GM19468 (cell line): Measurements from ENCODE around the gene TYW1B.
"Not testable (repeated sequence)": the region's sequence is repeated elsewhere in the genome, so short reads cannot be mapped to it uniquely, and the experiment has no call there.

Experiments
- ATAC-seq: cut with Tn5 transposase; IDR thresholded peaks from one replicate; pipeline ENCODE4 v1.9.1; 2021; ENCODE audit warnings: mild to moderate bottlenecking, moderate library complexity, moderate number of reproducible peaks; ENCODE audit not compliant: unreplicated experiment; ENCODE audit errors: extremely low read depth

The TYW1B gene

DNA sequence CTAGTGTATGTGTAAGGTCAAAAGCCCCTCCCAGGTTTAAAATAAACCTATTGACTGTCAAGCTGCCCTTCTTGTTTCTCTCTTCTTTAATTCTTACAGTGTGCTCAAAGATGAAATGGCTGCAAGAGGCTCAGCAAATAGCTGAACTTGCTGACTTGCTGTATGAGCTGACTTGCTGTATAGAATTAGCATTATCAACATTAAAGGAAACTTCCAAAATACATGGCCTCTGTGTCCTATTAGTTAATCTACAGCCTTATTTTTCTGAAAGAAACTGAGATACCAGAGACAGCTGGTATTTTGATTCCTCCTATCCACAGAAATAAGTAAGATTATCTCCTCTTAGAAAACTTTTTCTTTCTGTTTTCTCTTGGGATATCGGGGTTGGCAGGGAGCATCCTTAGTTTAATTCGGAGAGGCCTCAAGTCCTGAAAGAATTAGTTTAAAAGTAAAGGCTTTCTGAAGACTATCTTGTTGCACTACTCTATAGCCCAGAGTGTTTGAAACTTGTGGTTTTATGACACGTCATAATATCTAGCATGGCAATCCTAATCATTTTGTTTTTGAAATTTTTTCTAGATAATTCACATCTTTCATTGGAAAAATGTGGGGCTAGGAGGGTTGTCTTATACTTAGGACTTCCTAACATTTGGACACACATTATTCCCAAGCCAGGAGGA is 119.5 kb downstream of the TYW1B start:
- not testable (repeated sequence) for ATAC-seq

- no peak for ATAC-seq
These were observed 121.5 kb downstream of the TYW1B start for GRCh38 chr7:72706521-72706920.

GRCh38 chr7:72705693-72706092 is 122.3 kb downstream of the TYW1B start:
- ATAC-seq: not testable (repeated sequence)

GRCh38 chr7:72704894-72705293 is 123.1 kb downstream of the TYW1B start:
- ATAC-seq: no peak

DNA sequence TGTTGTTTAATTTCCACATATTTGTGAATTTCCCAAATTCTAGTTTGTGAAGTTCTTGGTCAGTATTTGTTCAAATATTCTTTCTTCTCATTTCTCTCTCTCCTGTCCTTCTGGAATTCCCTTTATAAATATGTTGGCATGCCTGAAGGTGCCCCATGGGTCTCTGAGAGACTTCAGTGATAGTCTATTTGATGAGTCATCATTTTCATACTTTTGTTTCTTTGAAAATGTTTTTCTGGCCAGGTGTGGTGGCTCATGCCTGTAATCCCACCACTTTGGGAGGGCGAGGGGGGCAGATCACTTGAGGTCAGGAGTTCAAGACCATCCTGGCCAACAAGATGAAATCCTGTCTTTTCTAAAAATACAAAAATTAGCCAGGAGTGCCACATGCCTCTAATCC is 127.5 kb downstream of the TYW1B start:
- ATAC-seq: not testable (repeated sequence)

- not testable (repeated sequence) for ATAC-seq
These were observed 130.9 kb downstream of the TYW1B start for GRCh38 chr7:72697066-72697465.

GRCh38 chr7:72696643-72697042 is 131.4 kb downstream of the TYW1B start:
- ATAC-seq: not testable (repeated sequence)

DNA sequence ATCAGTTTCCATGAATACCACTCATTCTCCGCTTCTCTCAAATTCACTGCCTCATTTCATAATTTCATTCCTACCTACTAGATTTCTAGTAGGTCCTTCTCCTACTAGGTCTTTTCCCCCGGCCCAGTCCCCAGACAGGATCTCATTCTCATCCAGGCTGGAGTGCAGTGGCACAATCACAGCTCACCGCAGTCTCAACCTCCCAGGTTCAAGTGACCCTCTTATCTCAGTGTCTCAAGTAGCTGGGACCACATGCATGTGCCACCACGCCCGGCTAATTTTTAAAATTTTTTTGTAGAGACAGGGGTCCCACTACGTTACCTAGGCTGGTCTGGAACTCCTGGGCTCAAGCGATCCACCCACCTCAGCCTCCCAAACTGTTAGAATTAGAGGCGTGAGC is 132.5 kb downstream of the TYW1B start:
- ATAC-seq: not testable (repeated sequence)

DNA sequence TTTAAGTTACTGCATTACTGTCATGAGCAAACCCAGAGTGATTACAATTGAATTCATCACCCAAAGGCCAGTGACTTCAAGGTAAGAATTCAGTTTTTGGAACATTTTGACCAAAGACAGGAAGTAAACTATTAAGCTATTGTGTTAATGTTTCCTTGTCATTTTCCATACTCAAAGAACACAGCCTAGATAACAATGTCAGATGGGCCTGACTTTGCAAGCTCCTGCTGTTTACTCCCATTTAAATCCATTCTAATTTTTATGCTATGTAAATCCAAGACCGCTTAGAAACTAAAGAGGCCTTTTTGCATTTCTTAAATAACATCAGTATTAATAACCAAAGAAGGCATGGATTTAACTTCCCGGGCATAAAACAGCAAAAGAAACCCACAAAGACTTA is 136.6 kb downstream of the TYW1B start:
- ATAC-seq: not testable (repeated sequence)

GRCh38 chr7:72690177-72690576 is 137.8 kb downstream of the TYW1B start:
- not testable (repeated sequence) for ATAC-seq

- ATAC-seq: not testable (repeated sequence)
These were observed 138.7 kb downstream of the TYW1B start for GRCh38 chr7:72689344-72689743.

GRCh38 chr7:72681211-72681610 is 146.8 kb downstream of the TYW1B start:
- ATAC-seq: not testable (repeated sequence)

GRCh38 chr7:72676880-72677279 is 151.1 kb downstream of the TYW1B start:
- ATAC-seq: not testable (repeated sequence)

DNA sequence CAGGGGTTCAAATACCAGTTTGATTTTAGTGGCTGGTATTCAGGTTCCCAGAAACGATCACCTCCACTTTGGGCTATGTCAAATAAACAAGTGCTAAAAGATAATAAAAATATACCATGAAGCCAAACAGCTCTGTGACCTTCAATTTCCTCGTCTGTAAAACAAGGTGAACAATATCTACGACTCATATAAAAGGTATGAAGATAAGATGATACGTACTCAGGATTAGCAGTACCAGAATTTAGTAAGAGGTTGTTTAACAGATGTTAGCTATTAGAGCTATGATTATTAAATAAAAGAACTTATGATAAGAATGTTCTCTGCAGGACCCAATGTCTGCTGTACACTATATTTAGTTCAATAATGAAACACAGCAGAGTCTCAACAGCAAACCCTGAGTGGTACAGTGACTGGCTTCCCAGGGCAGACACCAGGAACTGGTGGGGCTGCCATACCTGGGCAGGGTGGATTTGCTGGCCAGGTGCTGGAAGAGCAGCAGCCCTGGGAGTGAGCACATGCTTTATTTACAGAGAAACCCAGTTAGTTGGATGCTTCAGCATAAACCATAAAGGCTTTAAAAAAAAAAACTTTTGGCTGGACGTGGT is 151.8 kb downstream of the TYW1B start:
- ATAC-seq: not testable (repeated sequence)

- ATAC-seq: not testable (repeated sequence)
These were observed 152.3 kb downstream of the TYW1B start for GRCh38 chr7:72675686-72676085.

- ATAC-seq: no peak
These were observed 153.6 kb downstream of the TYW1B start for GRCh38 chr7:72674394-72674793.

DNA sequence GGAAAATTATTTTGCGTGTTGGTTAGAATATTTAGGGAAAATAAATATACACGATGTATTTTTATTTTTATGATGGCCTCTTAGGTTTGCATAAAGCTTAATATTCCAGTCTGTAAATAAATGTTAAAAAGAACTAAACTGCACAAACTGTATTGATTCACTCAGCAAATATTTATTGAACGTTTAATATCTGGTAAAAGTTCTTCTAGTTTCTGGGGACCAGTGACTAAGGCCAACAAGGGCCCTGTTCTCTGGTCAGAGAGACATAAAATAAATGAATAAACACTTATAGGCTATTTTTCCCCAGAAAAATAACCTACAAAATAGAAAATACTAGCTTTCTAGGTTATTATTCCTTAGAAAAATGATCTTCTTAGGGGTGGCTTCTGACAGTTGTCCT is 157.2 kb downstream of the TYW1B start:
- ATAC-seq: not testable (repeated sequence)

- ATAC-seq: not testable (repeated sequence)
These were observed 159.6 kb downstream of the TYW1B start for GRCh38 chr7:72668435-72668834.

DNA sequence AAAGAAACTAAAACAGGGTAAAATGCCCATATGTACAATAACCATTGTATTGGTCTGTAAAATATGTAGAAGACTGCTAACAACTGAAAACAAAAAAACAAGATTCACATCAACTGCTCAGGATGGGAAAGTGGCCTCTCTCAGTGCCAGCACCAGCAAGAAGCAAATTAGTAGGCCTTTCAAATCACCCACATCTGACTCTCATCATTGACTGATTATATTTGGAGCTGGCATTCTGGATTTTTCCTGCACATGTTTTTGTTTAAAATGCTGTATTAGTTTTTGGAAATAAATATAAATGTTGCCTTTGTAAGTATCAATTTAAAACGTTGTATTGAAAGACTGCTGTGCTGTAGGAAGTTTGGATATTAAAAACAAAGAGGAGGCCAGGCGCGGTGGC is 161.0 kb downstream of the TYW1B start:
- not testable (repeated sequence) for ATAC-seq

DNA sequence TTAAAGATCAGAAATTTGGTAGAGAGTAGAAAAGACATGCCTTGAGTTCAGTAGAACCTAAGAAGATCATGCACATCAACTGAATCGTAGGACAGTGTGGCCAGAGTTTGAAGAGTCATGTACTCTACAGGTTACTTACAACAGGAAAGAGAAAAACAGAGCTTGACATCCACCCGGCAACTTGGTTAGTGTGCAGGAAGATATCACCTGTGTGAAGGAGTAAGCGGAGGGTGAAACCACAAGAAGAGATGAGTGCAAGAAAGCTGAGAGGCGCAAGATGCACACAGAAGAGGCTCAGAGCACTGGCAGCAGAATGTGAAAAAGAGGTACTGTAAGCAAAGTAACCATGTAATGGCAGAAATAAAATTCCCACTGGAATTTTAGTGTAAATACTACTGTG is 179.4 kb downstream of the TYW1B start:
- not testable (repeated sequence) for ATAC-seq

DNA sequence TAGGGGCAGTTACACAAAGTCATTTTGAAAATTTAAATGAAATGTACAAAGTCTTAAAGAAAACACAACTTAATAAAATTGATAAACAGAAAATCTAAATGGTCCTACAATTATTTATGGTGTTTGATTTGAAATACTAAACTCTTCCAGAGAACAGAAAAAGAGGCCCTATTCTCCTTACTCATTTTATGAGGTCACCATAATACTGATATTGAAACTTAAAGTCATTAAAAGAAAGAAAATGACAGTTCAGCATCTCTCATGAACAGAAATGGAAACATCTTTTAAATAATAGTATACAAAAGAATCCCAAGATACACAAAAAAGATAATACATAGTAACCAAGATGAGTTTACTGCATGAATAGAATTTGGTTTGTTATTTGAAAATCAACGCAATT is 184.3 kb downstream of the TYW1B start:
- not testable (repeated sequence) for ATAC-seq
